Measurements from ENCODE around the gene MAML1. TPM values are rescaled to one million over a fixed set of nuclear protein-coding genes. Genes with fewer than 3 reads are reported as not detected.

The MAML1 gene
- total and polyA plus RNA-seq, 2 experiments from 2014 or later = 9.6 to 43.9 TPM

DNA sequence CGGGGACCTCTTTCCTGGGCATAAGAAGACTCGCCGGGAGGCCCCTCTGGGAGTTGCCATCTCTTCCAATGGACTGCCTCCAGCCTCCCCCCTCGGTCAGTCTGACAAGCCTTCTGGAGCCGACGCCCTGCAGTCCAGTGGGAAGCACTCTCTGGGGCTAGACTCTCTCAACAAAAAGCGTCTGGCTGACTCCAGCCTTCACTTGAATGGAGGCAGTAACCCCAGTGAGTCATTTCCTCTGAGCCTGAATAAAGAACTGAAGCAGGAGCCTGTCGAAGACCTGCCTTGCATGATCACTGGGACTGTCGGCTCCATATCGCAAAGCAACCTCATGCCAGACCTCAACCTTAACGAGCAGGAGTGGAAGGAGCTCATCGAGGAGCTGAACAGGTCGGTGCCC, 32.8 kb downstream of the MAML1 start:
- Mint-ChIP-seq H3K4me3 (no peak overlapping the region), H3K36me3 (ENCODE audit: low read depth) (peaks cover 47% of the 10 kb centered on the region), H3K4me1 (peaks cover 33% of the 10 kb centered on the region), H3K27me3 (ENCODE audit: insufficient read depth, low read depth, poor library complexity) (peaks cover 3% of the 10 kb centered on the region), H3K27ac (no peak overlapping the region), H3K9me3 (no peaks in the 10 kb centered on the region)
- TF ChIP-seq ZNF462 (CRISPR knock-in tag; IDR thresholded peaks at IDR 0.05) (no peak), REST (IDR thresholded peaks at IDR 0.05; ENCODE audit: unreplicated experiment) (no peak), EZH2 (IDR thresholded peaks at IDR 0.05; ENCODE audit: low read depth, unreplicated experiment) (no peak), EZH2phosphoT487 (IDR thresholded peaks at IDR 0.05; ENCODE audit: unreplicated experiment) (no peak)
- TF ChIP-seq, protein P1, sequence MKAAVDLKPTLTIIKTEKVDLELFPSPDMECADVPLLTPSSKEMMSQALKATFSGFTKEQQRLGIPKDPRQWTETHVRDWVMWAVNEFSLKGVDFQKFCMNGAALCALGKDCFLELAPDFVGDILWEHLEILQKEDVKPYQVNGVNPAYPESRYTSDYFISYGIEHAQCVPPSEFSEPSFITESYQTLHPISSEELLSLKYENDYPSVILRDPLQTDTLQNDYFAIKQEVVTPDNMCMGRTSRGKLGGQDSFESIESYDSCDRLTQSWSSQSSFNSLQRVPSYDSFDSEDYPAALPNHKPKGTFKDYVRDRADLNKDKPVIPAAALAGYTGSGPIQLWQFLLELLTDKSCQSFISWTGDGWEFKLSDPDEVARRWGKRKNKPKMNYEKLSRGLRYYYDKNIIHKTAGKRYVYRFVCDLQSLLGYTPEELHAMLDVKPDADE (IDR thresholded peaks at IDR 0.05) = no peak
- Histone ChIP-seq H3K4me1 (ENCODE audit: insufficient read depth) (peaks cover 13% of the 10 kb centered on the region; the same call in 1 of the 2 replicates), H3K4me3 (no peak overlapping the region), H3K4me2 (no peak overlapping the region), H4K20me1 (replicated peaks; ENCODE audit: insufficient read depth) (peaks cover 36% of the 10 kb centered on the region), H3K79me2 (replicated peaks; ENCODE audit: insufficient read depth) (peaks cover 62% of the 10 kb centered on the region), H3K9me2 (ENCODE audit: insufficient read depth) (no peaks in the 10 kb centered on the region), H3K36me3 (ENCODE audit: insufficient read depth) (peaks cover 30% of the 10 kb centered on the region), H3F3A (replicated peaks; ENCODE audit: low read depth) (peaks cover 32% of the 10 kb centered on the region; the same call in 1 of the 2 replicates), H3K27ac (ENCODE audit: low read depth) (no peak overlapping the region), H2AFZ (no peak overlapping the region), H3K27me3 (ENCODE audit: insufficient read depth) (no peaks in the 10 kb centered on the region)
- no peak for DNase-seq (ENCODE audit: low spot score)
- ATAC-seq = no peak

All from GM23338 (cell line).